GM12865 (cell line): ENCODE results near the gene SNRPA1.

Experiments
- DNase-seq: peaks from one replicate; pipeline ENCODE4 v3.0.0; 2010; ENCODE audit warnings: low read depth
- H3K4me3 ChIP-seq: 2 replicates; pipeline ENCODE4 v1.5.1; 2011; ENCODE audit warnings: mild to moderate bottlenecking, low read depth, low read length, control low read depth
- TF ChIP-seq, protein P1 (sequence below): IDR thresholded peaks from 2 replicates; pipeline ENCODE4 v1.5.1; 2011; ENCODE audit warnings: low read length, control low read depth, low read depth, inconsistent platforms; ENCODE audit not compliant: insufficient read depth; ENCODE audit errors: missing control alignments

Gene SNRPA1

DNA sequence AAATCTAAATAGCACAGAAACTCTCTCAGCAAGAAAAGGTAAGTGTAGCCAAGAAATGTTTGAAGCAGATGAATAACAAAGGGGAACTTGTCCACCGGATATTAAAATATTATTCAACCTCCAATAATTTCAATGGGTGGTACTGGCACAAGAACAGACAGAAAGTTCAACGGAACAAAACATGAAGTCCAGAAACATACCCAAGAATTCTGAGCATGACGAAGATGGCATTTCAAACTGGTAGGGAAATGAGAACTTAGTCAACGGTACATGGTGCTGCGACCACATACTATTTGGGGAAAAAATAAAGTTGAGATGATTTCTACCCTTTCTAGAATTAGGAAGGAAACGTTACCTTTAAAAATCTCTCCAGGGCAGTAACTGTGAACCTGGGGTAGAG is 48.7 kb downstream of the SNRPA1 start:
- H3K4me3 ChIP-seq: no peak overlapping the region
- no peak for DNase-seq
- TF ChIP-seq, protein P1, sequence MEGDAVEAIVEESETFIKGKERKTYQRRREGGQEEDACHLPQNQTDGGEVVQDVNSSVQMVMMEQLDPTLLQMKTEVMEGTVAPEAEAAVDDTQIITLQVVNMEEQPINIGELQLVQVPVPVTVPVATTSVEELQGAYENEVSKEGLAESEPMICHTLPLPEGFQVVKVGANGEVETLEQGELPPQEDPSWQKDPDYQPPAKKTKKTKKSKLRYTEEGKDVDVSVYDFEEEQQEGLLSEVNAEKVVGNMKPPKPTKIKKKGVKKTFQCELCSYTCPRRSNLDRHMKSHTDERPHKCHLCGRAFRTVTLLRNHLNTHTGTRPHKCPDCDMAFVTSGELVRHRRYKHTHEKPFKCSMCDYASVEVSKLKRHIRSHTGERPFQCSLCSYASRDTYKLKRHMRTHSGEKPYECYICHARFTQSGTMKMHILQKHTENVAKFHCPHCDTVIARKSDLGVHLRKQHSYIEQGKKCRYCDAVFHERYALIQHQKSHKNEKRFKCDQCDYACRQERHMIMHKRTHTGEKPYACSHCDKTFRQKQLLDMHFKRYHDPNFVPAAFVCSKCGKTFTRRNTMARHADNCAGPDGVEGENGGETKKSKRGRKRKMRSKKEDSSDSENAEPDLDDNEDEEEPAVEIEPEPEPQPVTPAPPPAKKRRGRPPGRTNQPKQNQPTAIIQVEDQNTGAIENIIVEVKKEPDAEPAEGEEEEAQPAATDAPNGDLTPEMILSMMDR: no peak

DNA sequence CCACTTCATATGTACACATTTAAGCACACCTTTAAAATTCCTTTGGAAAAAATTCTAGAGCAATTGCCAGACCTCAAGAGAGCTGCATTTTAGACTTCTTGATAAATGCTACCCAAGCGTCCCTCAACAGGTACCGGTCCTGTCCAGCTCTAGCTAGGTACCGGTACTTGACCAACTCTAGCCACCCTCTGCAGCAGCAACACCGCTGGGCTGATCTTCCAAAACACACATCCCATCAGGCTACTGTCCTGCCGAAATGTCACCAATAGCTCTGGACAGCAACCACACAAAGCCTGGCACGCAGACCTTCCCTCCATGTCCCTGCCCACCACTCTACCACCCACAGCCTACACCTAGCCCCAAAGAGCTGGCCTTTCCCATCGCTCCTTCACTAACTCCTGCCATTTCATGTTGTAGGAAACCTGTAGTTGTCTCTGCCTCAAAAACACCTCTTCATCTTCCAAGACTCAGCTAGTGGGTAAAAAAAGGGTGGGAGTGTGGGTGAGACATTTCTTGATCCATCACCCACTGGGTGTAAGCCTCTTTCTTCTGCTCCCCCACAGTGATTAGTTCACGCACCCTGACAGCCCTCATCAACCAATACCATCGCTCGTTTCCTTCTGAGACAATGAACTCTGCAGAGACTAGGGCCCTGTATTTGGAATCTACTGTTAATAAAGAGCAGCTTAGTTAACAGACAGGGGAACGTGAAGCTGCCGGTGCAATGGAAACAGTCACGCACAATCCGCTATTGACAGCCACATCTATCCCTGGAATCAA is 50.0 kb downstream of the SNRPA1 start:
- TF ChIP-seq, protein P1: no peak
- no peak overlapping the region for H3K4me3 ChIP-seq
- DNase-seq: no peak

DNA sequence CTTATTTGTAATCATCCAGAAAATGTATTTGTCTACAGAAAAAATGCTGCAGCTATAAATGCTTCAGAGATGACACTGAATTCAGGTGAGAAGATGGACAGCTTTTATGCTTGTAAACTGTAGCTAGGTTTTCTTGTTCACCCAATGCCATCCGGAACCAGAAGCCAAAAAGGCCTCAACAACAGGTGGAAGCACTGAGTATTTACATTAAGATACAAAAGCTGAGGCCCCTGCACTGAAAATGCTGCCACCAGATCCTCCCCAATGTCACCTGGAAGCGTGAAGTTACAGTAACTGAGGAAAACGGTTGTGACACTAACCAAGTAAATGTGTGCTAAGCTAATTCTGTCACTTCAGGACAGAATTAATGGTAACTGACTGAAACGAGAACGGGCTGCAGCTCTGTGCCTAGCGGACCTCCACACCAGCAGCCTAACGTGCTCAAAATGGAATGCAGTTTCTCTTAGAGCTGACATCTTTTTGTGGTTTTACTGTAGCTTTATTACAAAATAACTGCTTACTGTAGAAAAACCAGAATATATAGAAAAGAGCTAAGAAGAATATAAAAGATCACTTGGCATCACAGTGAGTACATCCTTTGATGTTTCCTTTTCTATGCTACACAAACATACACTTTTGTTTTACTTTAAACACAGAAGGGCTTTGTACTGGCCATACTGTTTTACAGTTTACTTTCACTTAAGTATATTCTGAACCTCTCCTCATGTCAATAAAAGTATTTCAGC is 50.8 kb downstream of the SNRPA1 start:
- no peak for DNase-seq
- TF ChIP-seq, protein P1: no peak
- no peak overlapping the region for H3K4me3 ChIP-seq

DNA sequence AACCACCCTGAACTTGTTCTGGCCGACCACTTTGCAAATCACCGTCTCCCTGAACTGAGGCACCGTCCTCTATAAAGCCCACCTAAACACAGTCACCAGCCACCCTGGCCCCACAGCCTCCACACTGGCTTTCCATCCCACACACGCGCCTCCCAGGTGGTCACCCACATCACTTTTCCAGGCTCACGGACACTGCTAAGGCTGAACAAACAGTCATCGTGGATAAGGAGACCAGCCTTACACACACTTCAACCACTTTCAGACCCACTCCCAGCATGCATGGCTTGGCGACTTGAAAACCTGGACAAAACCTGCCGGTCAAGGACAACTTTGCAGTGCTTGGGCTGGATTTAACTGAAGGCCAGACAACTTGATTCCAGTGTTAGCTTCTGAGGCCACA is 51.6 kb downstream of the SNRPA1 start:
- TF ChIP-seq, protein P1: no peak
- H3K4me3 ChIP-seq: no peak overlapping the region
- DNase-seq: no peak

DNA sequence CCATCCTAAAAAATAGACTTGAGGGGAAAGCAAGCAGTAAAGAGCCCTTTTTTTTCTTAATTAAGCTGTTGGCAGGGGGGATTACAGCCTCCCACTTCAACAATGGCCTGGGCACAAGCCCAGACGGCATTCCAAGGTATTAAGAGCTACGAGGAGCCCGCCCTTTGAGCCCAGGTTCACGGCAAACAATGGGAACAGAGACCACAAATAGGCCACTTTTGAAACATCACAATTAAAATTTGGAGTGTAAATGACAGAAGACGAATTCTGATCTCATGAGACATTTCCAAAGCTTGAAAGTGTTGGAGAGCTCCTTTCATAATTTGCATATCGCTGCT is 52.1 kb downstream of the SNRPA1 start:
- H3K4me3 ChIP-seq: no peak overlapping the region
- DNase-seq: no peak
- TF ChIP-seq, protein P1: no peak

DNA sequence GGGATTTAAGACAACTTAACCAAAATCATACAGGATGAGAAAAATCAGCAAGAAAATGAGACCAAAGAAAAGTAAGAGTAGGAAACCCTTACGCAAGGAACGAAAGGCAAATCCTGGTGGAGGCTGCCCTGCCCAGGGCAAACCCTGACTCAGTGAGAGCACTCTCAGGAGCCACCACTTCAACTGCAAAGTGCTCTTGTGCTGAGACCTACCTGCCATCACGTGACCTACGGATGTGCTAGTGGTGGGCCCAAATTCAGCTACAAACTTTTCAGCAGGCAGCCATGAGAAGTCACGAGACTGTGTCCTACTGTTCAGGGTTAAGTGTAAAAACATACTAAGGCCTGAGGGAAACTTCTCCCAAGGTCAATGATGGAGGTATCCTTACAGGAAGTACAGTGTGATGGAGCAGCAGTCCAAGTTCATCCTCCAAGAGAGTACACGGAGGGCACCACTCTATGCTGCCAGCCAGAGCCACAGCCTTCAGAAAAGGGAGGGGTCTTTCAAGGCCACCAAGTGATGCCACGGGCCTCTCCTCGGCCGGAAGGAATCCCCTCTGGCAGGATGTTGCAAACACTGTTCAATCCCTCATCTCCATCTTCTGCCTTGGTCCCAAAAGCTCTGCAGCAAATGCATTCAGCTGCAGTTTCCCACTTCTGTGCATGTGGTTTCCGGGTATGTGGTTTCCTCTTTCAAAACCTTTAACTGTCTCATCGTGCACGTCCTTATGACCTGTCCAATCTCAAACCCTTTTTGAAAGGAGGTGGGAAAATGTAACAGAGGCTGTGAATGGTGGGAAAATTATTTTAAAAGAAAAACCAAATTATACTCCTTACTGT is 52.7 kb downstream of the SNRPA1 start:
- TF ChIP-seq, protein P1: no peak
- DNase-seq: peak; percentile 82
- peak overlapping the region; percentile 12; the same call in 1 of the 2 replicates for H3K4me3 ChIP-seq
